Fibroblast of villous mesenchyme (primary cell): ENCODE measurements around the gene LRRC27. TPM values are rescaled to one million over a fixed set of nuclear protein-coding genes. Genes with fewer than 3 reads are reported as not detected.

Experiments used
- DNase-seq: peaks from one replicate; pipeline ENCODE4 v3.0.0-alpha.2; 2010; ENCODE audit warnings: low read depth
- H3K4me3 ChIP-seq: 2 replicates; pipeline ENCODE4 v1.5.1; 2011; ENCODE audit warnings: low read depth, mild to moderate bottlenecking, low read length
- total RNA-seq: library from RNA; depleted of rRNA; stranded (reverse); fragments of >200 nt; gene quantifications from 2 replicates; pipeline ENCODE4 v1.2.3, GENCODE V29; 2012
- TF ChIP-seq, protein P1 (sequence below): IDR thresholded peaks from 2 replicates; pipeline ENCODE4 v1.5.1; 2012; ENCODE audit warnings: low read depth, mild to moderate bottlenecking, low read length; ENCODE audit not compliant: insufficient read depth

LRRC27 gene
- total RNA-seq, 1 donor = 6.0 TPM

DNA sequence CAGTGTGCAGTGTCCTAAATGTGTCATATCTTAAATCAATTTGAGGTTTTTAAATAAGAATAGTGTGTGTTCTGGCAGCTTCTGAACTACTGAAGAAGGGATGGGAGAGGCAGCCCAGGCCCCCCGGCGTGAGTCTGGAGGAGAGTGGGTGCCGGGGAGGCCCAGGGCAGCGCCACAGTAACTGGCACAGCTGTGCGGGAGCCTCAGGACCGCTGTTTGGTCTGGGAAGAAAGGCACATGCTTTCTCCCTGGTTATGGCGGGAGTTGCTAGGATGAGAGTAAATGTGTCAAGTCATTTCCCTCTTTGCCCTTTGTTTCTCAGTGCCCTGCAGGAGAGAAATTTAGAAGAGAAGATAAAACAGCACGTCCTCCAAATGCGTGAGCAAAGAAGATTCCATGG, 33.1 kb downstream of the LRRC27 start:
- TF ChIP-seq, protein P1, sequence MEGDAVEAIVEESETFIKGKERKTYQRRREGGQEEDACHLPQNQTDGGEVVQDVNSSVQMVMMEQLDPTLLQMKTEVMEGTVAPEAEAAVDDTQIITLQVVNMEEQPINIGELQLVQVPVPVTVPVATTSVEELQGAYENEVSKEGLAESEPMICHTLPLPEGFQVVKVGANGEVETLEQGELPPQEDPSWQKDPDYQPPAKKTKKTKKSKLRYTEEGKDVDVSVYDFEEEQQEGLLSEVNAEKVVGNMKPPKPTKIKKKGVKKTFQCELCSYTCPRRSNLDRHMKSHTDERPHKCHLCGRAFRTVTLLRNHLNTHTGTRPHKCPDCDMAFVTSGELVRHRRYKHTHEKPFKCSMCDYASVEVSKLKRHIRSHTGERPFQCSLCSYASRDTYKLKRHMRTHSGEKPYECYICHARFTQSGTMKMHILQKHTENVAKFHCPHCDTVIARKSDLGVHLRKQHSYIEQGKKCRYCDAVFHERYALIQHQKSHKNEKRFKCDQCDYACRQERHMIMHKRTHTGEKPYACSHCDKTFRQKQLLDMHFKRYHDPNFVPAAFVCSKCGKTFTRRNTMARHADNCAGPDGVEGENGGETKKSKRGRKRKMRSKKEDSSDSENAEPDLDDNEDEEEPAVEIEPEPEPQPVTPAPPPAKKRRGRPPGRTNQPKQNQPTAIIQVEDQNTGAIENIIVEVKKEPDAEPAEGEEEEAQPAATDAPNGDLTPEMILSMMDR = no peak
- no peak for DNase-seq
- H3K4me3 ChIP-seq = no peak overlapping the region

DNA sequence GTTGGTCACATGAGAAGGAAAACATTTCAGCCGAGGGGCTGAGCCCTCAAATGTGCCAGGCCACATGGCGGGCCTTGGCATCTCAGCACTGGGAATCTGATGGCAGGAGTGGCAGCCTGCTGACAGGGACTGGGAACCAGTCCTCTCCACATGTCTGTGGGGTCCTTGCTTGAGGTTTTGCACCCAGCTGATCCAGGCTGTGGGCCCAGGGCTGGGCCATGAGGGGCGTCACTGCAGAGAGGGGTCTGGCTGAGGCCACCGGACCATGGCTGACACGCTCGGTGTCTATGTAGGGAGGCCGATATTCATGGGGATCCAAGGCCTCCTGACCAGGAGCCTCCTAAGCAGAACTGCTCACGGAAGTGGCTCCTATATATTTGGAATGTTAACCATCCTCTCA, 34.0 kb downstream of the LRRC27 start:
- TF ChIP-seq, protein P1 = no peak
- no peak for DNase-seq
- no peak overlapping the region for H3K4me3 ChIP-seq

DNA sequence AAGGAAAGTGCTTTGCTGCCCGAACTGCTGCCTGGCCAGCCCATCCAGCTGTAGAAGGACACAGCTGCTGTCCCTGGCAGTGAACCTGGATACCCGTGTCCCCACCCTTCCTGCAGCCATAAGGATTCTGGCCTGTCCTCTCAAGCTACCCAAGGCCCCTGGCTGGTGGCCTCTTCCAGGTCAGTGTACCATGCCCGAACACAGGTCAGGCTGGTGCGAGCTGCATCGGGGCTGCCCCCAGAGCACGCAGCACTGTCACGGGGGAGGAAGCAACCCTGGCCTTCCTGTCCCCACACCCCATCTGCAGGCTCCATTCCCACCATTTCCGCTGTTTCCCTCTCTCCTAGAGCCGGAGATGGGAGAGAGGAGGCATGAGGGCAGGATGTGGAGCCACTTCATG, 34.5 kb downstream of the LRRC27 start:
- TF ChIP-seq, protein P1 = no peak
- H3K4me3 ChIP-seq = no peak overlapping the region
- no peak for DNase-seq

DNA sequence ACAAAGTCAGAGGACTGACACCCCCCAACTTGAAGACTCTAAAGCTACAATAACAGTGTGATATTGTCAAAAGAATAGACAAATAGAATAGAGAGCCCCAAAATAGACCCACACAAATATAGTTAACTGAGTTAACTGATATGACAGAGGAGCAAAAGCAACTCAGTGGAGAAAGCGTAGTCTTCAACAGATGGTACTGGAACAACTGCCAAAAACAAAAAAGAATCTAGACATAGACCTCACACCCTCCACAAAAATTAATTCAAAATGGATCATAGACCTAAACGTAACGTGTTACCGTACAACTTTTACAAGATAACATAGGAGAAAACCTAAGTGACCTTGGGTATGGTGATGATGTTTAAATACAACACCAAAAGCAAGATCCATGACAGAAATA, 36.4 kb downstream of the LRRC27 start:
- H3K4me3 ChIP-seq = no peak overlapping the region
- TF ChIP-seq, protein P1 = no peak
- no peak for DNase-seq

DNA sequence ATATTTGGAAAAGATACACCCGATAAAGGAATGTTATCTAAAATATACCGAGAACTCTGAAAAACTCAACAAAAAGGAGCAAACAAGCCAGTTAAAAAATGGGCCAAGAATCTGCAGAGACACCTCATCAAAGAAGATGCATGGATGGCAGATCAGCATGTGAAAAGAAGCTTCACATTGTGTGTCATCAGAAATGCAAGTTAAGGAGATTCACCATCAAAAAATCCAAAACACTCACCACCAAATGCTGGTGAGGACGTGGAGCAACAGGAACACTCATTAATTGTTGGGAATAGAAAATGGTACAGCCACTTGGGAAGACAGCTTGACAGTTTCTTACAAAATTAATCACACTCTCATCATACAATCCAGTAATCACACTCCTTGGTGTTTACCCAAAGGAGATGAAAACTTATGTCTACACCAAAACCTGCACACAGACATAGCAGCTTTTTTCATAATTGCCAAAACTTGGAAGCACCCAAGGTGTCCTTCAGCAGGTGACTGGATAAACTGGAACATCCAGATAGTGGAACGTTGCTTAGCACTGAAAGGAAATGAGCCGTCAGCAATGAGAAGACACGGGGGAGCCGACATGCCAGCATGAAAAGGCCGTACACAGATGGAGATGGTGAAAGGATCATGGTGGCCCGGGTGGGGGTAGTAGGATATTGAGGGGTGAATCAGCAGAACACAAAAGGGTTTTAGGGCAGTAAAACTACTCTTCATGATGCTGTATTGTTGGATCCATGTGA, 37.1 kb downstream of the LRRC27 start:
- DNase-seq = peak; percentile 56
- TF ChIP-seq, protein P1 = no peak
- no peak overlapping the region for H3K4me3 ChIP-seq

DNA sequence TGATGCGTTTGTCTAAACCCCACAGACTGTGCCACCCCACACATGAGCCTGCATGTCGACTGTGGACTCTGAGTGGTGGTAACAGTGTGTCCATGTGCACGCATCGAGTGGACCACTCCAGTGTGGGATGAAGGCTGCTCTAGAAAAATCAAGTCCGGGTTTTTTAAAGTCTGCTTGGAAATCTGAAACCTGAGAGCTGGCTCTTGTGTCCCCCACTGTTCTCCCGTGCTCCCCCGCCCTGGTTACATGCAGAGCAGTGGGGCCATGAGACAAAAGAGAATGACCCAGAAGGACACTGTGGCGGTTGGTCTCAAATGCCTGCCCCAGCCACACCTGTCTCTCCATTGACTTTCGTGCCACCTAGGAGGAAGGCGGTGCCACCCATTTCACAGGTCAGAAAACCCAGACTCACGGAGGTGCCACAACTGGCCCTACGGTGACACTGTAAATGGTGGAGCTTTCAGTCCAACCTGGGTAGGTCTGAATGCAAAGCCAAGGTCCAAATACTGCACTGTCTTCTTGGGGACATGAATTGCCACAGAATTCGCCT, 37.7 kb downstream of the LRRC27 start:
- no peak for DNase-seq
- TF ChIP-seq, protein P1 = no peak
- no peak overlapping the region for H3K4me3 ChIP-seq
